Medulla oblongata (tissue), 1 donor: ENCODE measurements around the gene NRCAM.
"Not testable (repeated sequence)": the region's sequence is repeated elsewhere in the genome, so short reads cannot be mapped to it uniquely, and the experiment has no call there.

ENCODE experiments used
- DNase-seq: peaks from one replicate; pipeline ENCODE4 v3.0.0-alpha.2; 2015; ENCODE audit errors: extremely low spot score

NRCAM gene

DNA sequence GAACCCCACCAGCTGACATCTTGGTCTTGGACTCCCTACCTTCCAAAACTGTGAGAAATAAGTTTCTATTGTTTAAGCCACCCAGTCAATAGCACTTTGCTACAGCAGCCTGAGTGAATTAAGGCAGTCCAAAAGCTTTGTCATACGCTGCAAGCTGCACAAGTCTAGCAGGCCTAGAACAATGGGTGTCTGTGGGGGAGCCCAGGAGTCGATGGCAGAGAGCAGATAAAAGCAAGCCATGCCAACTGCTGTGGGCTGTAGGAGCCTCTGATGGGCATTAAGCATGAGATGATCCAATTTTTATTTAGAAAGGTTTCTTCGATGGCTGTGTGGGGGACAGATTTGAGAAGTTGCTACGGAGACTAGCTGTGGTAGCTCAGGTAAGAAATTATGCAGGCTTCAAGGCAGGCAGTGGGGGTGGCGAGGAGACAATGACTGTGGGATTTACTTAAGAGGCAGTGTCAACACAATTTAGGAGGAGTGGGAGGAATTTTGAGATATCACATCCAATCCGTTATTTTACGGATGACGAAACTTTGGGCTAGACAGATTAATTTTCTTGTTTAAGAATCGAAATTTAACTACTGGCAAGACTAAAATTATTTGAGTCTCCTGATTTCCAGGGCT is 110.4 kb downstream of the NRCAM start:
- peak; percentile 20 for DNase-seq

DNA sequence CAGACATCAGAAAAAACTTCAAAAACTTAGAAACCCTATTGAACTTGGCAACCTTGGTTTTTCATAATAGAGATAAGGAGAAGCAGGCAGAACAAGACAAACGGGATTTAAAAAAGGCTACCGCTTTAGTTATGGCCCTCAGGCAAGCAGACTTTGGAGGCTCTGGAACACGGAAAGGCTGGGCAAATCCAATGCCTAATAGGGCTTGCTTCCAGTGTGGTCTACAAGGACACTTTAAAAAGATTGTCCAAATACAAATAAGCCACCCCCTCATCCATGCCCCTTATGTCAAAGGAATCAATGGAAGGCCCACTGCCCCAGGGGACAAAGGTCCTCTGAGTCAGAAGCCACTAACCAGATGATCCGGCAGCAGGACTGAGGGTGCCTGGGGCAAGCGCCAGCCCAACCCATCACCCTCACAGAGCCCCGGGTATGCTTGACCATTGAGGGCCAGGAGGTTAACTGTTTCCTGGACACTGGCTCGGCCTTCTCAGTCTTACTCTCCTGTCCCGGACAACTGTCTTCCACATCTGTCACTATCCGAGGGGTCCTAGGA is 115.3 kb downstream of the NRCAM start:
- DNase-seq: no peak

DNA sequence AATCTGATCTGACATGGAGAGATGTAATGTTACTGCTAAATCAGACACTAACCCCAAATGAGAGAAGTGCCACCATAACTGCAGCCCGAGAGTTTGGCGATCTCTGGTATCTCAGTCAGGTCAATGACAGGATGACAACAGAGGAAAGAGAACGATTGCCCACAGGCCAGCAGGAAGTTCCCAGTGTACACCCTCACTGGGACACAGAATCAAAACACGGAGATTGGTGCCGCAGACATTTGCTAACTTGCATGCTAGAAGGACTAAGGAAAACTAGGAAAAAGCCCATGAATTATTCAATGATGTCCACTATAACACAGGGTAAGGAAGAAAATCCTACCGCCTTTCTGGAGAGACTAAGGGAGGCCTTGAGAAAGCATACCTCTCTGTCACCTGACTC is 115.8 kb downstream of the NRCAM start:
- not testable (repeated sequence) for DNase-seq

DNA sequence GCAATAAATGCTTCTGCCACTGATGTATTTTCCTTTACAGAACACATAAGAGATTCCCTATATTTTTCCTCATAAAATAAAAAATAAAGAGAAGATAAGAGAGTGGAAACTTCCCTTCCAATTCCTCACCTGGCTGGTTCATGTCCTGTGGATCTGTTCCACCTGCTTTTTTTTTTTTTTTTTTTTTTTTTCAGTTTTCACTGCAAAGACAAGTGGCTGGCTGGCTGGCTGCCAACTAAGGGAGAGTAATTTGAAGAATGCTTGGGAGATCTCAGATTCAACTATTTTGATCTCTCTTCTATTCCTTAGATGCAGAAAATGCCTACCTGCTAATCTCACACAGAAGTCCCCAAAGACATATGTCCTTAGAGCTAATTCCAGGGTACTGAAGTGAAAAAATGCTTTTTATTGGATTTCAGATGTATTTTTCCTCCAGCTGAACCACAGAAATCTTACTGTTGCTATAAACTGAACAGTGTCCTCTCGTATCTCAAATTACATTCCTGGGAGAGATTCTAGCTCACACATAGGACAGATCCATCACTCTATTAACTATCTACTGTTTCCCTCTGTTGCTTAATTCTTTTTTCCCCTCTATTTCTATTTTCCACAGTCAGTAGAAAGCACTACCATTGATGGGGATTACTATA is 120.8 kb downstream of the NRCAM start:
- DNase-seq: no peak

DNA sequence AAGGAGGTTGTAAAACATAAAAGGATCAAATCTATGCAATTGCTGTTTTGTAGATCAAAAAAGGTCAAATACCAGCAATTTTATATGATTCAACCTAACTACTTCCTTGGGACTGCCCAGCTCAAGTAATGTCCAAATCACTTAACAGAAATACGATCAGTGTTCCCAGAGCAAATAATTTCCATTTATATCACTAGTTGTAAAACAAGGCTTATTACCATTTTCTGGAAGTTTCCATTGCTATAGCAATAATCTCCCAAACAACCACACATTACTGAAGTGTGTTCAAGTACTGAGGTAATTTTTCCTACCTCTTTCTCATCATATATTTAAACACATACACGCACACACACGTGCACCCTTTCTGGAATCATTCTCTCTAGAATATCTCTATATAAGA is 123.3 kb downstream of the NRCAM start:
- DNase-seq: no peak

DNA sequence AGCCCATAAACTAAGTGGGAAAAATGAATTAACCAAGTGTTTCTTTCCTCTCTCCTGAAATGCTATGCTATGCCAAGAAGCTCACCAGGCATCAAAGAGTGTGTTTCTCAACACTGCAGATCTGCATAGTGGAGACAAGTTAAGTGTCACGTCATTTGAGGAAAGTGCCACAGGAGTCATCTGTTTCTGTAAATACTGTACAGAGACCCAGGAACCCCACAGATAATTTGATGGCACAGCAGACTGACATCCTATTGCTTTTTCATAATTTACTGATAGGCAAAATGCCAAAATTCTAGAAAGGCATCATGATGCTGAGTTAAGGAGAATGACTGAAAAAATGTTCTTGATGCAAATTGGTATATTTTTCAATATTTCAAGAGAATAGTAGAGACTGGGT is 124.3 kb downstream of the NRCAM start:
- no peak for DNase-seq

DNA sequence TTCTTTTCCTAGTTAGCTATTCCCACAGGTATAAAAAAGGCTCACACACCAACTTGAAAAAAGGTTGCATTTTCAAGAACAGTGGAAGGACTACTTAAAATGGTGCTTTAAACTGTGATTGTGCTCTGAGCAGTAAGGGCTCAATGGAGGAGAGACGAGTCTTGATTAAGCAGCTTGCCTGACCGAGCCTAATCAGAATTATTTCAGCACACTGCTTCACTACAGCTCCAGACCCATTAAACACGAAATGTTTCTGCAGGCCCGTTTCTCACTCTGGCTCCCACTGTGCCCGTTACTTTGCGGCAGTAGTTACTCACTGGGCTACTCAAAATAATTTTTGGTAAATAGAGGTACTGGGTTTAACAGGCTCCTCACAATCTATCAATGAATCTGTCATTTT is 126.0 kb downstream of the NRCAM start:
- no peak for DNase-seq

DNA sequence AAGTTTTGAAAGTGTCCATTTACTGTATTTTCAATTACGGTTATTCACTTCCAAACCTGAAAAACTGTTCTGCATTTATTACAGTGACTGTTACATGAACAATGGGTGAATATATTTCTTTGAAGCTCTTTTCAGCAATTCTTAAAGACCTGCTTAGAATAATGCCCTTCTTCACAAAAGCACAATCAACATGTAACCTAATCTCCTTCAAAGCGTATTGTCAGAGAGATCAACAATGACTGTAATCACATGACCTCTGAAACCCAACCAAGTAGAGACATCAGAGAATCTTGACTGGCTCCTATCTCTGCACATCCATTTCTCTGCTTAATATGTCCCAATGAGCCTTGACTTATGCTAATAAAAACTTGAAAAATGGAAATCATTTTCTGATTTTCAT is 126.7 kb downstream of the NRCAM start:
- DNase-seq: no peak

DNA sequence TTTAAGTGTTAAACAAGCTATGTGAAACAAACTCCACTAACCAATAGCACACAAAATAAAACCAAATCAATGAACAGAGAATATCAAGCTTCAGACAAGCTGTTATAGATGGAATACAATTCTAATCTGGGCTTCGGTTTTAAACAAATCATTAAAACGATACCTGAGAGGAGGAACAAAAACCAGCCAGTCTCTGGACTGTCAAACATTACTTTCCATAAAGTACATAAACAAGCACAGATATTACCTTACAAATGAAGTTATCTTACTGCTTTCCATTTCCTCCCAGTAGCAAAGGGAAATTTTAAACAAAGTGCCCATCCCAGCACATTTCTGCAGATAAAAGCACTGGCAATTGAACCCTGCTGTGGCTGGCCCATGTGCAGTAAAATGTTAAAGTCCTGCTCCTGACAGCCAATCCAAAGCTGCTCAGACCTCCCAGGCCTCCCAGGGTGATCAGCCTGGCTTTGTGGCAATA is 128.0 kb downstream of the NRCAM start:
- DNase-seq: no peak

DNA sequence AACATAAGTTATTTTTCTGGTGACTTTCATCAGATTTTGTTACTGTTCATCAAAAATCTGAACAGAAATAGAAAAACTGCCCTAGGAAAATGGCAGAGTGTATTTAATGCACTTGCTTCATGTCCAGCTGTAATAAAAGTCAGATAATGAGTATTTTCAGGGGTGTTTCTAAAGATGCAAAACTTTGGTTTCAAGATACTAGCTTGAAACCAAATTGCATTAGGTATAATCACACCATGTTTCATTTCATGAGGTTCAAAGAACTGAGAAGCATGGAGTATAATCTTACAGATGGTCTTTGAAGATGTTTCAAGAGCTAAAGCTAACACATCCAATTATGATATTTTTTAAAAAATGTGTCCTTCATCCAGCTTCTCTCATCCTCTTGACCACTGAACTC is 128.9 kb downstream of the NRCAM start:
- DNase-seq: no peak

DNA sequence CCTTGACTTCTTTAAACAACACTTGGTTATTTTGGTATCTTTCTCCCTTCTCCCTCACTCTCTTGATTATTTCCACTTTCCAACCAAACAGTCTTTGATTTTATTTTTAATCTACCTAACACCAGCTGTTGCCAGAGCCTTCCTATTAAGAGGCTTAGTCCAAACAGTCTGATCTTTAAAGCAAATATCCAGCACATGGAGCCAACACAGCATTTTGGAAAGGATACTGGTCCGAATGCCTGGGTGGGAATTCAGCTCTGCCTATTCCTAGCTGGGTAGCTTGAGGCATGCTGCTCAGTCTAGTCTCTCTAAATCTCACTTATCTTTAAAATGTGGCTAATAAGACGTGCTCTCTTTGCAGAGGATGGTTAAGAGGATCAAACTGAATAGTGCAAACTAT is 129.3 kb downstream of the NRCAM start:
- DNase-seq: no peak

DNA sequence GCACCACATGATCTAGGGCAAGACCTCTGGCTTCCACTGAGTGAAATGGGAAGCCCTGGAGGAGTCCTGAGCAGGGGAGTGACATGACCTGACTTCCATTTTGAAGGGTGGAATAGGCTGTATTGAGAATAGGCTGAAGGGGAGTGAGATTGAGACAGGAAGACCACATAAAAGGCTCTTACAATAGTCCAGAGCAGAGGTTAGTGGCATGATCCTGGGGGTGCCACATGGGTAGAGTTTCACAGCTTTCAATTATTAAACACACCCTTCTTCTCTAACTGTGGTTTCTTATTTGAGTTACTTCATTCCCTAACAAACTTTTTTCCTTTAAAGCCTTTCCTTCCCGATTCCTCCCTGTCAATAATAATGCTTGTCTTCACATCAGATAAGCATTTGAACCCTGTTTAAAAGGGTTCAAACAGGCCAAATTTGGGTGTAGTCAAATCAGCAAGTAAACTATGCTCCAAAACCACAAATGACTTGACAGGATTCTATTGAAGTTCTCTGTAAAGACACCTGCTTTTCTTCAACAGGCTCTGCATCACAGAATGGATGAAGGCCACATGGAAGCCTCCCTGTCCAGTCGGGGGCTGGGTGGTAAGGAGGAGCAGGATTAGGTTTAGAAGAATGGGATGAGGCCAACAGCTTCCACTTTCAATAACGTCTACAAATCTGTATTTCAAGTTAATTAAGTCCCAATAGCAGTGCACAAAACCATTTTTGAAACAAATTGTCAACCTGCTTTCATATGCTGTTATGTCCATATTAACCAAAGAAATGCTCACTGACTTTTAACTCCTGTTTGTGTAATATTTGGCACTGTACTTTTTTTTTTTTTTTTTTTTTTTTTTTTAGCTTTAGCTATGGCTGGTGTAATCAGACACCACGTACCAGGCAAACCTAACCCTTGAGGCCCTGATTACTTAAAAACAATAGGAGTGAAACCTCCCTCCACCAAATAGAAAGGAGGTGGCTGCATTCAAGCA is 131.9 kb downstream of the NRCAM start:
- DNase-seq: no peak

DNA sequence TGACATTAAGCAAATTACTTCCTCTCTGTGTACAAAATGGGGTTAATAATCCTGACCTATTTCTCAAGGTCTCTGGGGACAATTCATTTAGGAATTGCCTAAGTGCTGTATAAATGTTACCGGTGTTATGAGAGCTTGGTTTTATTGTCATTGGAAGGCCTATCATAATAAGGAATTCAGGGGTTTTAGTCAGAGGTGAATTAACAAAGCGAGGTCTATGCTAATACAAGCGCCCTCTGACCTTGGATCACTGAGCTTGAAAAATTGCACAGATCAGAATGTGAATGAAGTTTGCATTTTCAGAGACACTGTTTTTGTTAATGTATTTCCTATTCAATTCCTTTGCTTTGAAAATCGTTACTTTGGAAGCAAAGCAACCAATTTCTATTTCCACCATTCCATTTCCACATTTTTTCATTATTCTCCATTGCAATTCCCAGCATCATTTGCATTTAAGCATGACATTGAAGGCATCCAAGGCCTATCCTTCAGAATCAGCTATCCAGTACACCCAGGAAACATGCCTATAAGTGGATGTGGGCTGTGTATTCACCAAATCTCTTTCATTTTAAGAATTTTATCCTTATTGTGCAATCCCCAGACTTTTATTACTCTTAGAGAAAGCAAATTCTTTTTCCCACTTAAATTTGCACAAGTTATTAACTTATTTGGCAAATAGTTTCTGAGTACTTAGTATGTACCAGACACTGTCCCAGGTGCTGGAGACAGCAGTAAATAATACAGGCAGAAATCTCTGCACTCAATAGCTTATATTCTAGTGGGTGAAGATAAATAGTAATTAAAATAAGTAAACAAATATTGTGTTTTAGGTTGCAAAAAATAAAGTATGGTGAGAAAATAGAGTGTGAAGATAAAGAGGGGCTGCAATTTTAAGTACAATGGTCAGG is 133.1 kb downstream of the NRCAM start:
- no peak for DNase-seq

DNA sequence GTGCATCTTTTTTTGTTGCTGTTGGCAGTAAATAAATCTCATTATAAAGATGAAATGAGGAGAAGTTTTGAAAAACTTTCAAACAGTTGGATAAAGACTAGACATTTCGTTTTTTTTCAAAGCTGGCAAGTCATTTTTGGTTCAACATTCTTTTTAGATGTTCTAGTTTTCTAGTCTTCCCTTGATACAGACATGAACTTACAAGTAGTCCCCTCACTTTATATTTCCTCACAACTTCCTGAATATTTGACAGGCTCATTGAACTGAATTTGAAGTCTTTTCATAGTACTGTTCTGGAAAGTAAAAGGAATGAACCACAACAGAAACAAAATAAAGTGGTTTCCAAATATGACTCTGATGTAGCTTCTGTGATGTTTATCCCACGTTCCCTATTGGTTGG is 134.2 kb downstream of the NRCAM start:
- no peak for DNase-seq

DNA sequence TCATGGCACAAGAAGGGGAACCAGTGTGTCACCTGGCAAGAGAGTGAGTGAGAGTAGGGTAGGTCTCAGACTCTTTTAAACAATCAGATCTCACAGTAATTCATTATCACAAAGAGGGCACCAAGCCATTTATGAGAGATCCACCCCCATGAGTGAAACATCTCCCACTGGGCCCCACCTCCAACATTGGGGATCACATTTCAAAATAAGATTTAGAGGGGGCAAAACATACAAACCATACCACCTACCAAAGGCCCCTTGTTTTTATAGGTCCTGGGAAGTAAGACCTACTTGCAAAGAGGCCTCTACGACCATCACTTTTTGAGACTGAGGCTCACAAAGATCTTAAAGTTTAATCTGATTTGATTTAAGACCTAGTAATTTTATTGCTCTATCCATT is 134.9 kb downstream of the NRCAM start:
- DNase-seq: no peak

DNA sequence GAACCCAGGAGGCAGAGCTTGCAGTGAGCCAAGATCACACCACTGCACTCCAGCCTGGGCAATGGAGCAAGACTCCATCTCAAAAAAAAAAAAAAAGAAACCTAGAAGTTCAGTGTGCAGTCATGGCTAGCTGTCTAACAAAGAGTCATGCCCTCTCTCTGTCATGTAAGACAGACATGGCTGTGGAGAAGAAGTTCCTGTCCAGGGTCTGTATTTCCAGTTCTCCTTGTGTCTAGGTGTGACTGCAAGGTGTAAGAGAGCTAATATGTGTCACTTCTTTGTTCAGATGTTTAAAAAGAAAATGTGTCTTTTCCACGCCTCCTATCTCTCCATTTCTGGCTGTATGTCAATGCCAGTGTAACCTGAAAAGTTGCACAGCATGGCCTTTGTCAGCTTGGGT is 139.5 kb downstream of the NRCAM start:
- no peak for DNase-seq

DNA sequence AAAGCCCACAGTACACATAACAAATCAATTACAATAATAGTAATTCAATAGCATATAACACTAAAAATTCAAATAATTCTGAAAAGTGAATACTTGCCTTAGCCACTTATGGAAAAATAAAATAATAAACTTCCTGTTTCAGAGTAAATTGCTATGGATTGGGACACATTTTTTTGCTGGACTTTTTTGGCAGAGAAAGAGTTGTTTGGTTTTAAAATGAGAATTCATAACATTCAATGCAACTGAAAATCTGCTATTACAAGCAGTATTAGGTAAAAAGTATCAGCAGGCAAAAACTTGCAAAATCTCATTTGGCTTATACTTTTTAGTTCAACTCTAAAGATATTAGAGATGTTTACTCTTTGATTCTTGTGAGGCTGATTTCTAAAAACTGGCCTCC is 141.7 kb downstream of the NRCAM start:
- DNase-seq: no peak

DNA sequence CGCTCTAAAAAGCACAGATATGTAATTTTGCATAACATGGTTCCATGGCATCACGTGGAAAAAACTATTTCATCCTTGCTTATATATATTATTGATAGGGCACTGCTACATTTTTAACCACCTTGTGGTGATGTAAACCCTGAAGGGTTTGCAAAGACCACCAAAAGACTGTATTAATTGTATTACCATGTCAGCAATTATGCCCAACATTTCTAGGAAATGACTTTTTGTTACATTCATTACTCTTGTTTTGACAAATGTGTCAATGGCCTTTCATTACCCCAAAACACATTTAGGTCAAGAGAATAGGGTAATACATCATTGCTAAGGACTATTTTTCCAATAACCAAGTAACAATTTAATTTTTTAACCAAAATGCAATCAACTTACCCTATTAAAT is 142.2 kb downstream of the NRCAM start:
- no peak for DNase-seq

DNA sequence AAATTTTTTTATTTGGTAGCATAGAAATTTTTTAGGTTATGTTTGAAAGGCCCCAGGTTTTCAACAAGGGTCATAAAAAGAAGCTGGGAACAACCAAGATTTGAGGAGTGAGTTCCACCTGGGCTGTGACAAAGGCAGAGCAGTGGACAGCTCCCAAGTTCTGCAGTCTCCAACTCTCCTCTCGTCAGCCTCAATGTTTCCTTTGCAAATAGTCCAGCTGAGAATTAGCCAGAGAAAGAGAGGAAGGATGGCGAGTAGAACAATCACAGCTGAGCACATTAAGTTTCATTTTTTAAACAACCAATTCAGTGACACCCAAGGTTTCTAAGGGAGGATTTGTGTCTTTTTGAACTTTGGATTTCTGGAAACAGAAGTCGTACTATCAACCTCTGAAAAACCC is 143.2 kb downstream of the NRCAM start:
- peak; percentile 78 for DNase-seq

DNA sequence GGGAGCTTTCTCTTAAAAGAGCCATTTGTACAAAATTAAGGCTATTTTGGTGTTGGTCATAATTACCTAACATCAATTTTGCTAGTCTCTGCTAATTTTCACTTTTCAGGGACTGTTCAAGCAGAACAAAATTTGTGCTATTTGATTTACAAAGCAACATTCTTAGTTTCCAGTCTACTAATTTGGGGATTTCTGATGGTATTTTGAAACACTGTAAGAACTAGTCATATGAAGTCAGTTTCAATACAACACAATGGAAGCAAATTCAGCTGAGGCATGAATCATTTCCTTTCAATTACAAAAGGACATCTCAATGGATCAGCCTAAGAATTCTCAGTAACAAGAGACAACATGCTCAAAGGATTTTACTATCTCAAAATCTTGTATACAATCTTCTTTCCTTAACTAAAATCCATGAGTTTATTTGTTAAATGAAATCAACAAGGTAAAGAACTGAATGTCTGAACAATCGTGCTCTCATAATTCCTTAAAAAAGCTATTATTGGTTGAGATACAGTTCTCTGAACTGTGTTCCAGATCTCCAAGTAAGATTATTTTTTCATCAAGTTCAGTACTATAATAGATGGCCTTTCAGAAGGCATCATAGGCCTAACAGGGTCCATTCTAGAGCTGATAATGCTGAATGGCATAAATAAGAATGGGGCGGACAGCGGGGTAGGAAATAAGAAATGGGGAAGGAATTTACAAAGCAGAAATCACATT is 144.6 kb downstream of the NRCAM start:
- no peak for DNase-seq

DNA sequence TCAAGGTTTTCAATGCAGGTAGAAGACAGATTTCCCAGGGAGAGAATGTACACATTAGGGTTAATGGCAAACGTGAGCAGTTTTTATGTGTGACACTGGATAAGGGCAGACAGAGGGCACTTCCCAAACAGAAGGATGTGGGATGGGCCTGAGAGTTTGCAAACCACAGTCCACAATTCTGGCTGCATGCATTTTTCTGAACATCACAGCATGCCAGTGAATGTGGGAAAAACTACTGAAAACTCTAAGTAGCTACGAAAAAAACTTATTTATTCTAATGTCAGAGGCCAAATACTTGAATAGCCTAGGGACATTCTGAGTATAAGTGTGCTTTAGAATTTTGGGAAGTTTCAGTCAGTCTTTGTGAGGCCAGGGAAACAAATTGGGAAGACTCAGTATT is 145.9 kb downstream of the NRCAM start:
- DNase-seq: no peak
